ENCODE data around the gene FXR1. TPM values are rescaled to one million over a fixed set of nuclear protein-coding genes. Genes with fewer than 3 reads are reported as not detected.

The FXR1 gene
- polyA plus RNA-seq, 3 donors from 2014 or later: 38.0 to 46.9 (median 42.0) TPM

DNA sequence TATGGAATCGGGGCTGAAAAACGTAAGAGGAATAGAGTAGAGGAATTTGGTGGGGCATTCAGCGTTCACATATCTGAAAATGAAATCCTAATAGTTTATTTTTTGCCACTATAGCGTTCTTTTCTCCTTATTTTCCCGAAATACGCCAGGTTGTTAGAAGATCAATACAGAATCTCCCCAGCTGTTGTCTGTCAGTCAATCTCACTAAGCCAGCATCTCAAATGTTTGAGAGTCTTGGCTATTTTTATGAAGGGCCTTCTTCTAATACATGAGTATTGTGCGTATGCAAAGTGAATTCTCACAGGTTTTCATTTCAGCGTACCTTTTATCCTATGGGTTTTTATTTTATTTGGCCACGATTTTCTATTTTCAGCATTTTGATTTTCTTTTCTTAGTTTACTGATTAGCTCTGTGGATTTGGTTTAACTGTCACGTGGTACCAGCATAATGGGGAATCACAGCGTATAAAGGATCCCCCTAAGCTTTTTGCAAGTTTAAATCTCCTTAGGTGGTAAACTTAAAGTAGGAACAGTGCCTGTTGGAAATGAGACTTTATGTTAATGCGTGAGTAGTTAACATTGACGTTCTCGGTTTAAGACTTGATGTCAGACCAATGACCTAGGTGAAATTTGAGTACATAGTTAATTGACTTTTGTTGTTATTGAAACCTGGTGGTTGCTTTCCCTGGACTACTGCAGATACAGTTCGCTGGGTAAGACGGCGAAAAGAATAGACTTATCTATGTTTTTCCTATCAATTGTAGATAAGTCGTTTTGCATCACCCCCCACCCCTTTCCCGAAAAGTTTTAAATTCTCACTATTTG, 1.3 kb downstream of the FXR1 start:
- Mint-ChIP-seq H3K4me3 (peak overlapping the region; percentile 94 to 97 (median 97)), H3K9me3 (no peaks in the 10 kb centered on the region), H3K27ac (peak overlapping the region; percentile 88 to 99 (median 96)), H3K36me3 (no peaks in the 10 kb centered on the region), H3K27me3 (ENCODE audit: low read depth in 3 of 3) (peaks cover 10 to 12% (median 10%) of the 10 kb centered on the region in 3 donors), H3K4me1 (peaks cover 58 to 66% of the 10 kb centered on the region in 2 donors)
- no peak for DNase-seq

DNA sequence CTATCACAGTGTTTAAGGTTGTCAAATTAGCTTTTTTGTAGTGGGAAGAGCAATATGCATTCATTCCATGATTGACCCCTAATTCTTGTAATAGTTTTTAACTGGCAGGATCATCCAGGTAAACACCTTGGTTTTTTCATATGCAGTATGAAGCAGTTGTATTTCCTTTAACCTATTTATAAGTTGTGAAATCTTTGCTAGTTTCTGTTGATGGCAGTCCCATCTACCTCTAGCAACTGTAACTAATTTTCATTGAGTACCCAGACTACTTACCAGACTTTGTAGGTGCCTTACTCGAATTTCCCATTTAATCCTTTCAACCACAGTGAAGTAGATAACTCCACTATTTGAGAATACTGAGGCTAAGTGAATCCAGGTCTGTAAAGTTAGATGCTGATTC, 6.1 kb downstream of the FXR1 start:
- H3K4me1 Mint-ChIP-seq: peaks cover 77 to 92% of the 10 kb centered on the region in 2 donors
- peak overlapping the region in 4 of 6 donors; percentile 19 to 58 (median 32) for H3K27ac Mint-ChIP-seq
- peak overlapping the region in 1 of 5 donors; percentile 18 for H3K4me3 Mint-ChIP-seq

DNA sequence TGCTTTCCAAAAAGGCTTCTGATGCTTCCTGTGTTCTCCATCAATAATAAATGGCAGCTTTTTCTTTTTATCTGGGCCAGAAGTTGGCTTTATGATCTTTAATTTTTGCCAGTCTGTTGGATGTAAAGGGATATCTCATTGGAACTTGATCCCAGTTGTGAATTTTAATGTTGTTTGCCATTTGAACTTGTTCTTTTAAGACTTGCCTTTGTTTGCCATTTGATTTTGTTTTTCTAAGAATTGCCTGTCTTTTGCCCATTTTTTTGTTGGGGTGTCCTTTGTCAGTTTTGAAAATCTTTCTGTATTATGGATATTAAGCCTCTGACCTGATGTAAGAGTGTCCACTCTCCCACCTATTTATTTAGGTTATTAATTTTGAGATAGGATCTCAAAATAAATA, 9.8 kb downstream of the FXR1 start:
- no peaks in the 10 kb centered on the region for H3K27me3 Mint-ChIP-seq (ENCODE audit: low read depth in 3 of 3)
- H3K4me1 Mint-ChIP-seq: peaks cover 67 to 88% of the 10 kb centered on the region in 2 donors
- H3K4me3 Mint-ChIP-seq: no peak overlapping the region
- no peak for DNase-seq
- H3K27ac Mint-ChIP-seq: peak overlapping the region in 1 of 6 donors; percentile 13
- no peaks in the 10 kb centered on the region for H3K36me3 Mint-ChIP-seq
- H3K9me3 Mint-ChIP-seq: no peaks in the 10 kb centered on the region

More for the DNA sequence above, 6.1 kb downstream of the FXR1 start:
- DNase-seq: no peak
- Mint-ChIP-seq H3K9me3 (no peaks in the 10 kb centered on the region), H3K36me3 (no peaks in the 10 kb centered on the region), H3K27me3 (ENCODE audit: low read depth in 3 of 3) (no peaks in the 10 kb centered on the region)

DNA sequence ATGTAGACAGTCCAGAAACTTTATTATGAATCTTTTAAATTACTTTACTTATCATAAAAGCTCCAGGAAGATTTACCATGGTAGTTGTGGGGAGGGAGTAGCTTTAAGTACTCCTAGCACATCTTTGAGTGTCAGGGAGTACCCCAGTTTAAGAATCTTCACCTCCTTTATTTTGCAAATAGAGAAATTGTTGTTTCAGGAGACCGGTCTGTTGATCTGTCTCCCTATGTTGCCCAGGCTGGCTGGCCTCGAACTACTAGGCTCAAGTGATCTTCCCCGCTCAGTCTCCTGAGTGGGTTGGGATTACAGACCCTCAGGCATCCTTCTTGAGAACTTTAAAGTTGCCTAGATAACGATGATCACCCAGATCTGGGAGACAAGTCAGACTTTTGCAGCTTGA, 11.1 kb downstream of the FXR1 start:
- Mint-ChIP-seq H3K9me3 (no peaks in the 10 kb centered on the region), H3K4me3 (no peak overlapping the region), H3K4me1 (peaks cover 65 to 89% of the 10 kb centered on the region in 2 donors), H3K27me3 (ENCODE audit: low read depth in 3 of 3) (no peaks in the 10 kb centered on the region), H3K27ac (no peak overlapping the region), H3K36me3 (no peaks in the 10 kb centered on the region)
- DNase-seq: no peak

DNA sequence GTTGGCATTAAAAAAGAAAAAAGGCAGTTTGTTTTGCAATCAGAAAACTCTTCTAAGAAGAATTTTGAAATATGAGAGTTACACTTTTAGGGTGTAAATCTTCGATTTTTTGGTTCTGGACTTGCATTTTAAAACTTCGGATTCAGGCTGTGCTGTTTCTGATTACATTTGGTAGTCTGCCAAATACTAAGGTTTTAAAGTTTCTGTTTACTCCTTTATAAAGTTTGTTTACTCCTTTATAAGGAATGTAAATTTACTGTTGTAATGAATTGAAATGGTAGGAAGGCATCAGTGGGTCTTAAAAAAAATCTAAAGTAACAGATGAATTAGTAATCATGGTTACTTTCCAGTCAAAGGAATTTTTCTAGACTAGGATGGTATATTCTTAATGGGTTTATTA, 14.1 kb downstream of the FXR1 start:
- H3K27ac Mint-ChIP-seq: no peak overlapping the region
- no peak overlapping the region for H3K4me3 Mint-ChIP-seq
- no peaks in the 10 kb centered on the region for H3K36me3 Mint-ChIP-seq

DNA sequence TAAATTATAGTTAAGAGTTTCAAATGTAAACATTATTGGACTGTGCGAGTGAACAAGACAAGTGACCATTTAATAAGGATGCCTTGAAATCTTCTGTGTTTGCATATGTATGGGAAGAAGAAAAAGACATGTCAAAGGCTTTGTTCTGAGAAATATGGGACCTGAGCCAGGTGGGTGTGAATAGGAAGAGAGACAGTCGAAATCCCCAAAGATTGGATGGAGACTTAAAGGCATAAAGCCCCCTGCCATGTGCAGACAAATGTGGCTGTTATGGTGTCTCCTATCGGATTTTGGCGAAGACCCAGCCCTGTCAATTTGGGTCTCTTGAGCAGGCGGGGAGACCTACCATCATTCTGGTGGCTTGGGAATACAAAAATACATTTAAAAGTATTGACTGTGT, 16.9 kb downstream of the FXR1 start:
- no peak overlapping the region for H3K4me3 Mint-ChIP-seq
- H3K27me3 Mint-ChIP-seq (ENCODE audit: low read depth in 3 of 3): no peaks in the 10 kb centered on the region
- H3K4me1 Mint-ChIP-seq: peaks cover 61 to 90% of the 10 kb centered on the region in 2 donors
- H3K9me3 Mint-ChIP-seq: no peaks in the 10 kb centered on the region
- no peak for DNase-seq
- H3K27ac Mint-ChIP-seq: no peak overlapping the region
- H3K36me3 Mint-ChIP-seq: no peaks in the 10 kb centered on the region

More for the DNA sequence above, 14.1 kb downstream of the FXR1 start:
- no peaks in the 10 kb centered on the region for H3K27me3 Mint-ChIP-seq (ENCODE audit: low read depth in 3 of 3)
- H3K9me3 Mint-ChIP-seq: no peaks in the 10 kb centered on the region
- H3K4me1 Mint-ChIP-seq: peaks cover 69 to 92% of the 10 kb centered on the region in 2 donors
- DNase-seq: no peak

DNA sequence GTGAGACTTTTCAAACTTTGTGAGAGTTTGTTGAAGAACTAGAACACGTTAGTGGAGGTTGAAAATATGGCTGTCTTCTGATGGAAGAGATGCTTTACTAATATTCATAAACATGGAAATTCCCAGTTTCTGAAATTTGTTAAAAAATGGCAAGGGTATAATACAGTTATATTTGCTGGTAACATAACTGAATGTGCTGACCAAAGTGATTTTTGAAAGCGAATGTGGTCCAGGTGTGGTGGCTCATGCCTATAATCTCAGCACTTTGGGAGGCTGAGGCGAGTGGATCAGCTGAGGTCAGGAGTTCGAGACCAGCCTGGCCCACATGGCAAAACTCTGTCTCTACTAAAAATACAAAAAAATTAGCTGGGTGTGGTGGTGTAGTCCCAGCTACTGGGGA, 18.1 kb downstream of the FXR1 start:
- no peaks in the 10 kb centered on the region for H3K36me3 Mint-ChIP-seq
- peak overlapping the region in 3 of 6 donors; percentile 1 to 72 (median 56) for H3K27ac Mint-ChIP-seq
- H3K9me3 Mint-ChIP-seq: no peaks in the 10 kb centered on the region
- H3K4me3 Mint-ChIP-seq: no peak overlapping the region
- DNase-seq: no peak
- no peaks in the 10 kb centered on the region for H3K27me3 Mint-ChIP-seq (ENCODE audit: low read depth in 3 of 3)
- H3K4me1 Mint-ChIP-seq: peaks cover 57 to 86% of the 10 kb centered on the region in 2 donors

DNA sequence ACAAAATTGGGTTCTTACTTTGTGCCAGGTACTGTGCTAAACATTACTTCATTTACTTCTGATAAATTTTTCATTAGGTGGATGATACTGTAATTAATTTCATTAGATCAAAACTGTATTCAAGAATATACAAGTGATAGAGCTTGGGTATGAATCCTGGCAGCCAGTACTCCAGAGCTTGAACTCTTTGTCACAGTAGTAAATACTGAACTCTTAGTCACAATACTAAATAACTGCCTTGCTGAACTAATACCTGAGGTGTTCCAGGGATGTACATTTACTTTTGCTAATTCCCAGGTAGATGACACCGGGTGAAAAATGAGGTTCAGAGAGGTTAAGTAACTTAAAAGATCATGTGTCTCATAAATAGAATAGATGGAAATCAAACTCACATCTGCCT, 20.3 kb downstream of the FXR1 start:
- no peaks in the 10 kb centered on the region for H3K27me3 Mint-ChIP-seq (ENCODE audit: low read depth in 3 of 3)
- DNase-seq: no peak
- H3K27ac Mint-ChIP-seq: no peak overlapping the region
- H3K4me3 Mint-ChIP-seq: no peak overlapping the region
- H3K36me3 Mint-ChIP-seq: peaks cover 0 to 6% (median 0%) of the 10 kb centered on the region in 3 donors
- H3K4me1 Mint-ChIP-seq: peaks cover 46 to 70% of the 10 kb centered on the region in 2 donors
- no peaks in the 10 kb centered on the region for H3K9me3 Mint-ChIP-seq

DNA sequence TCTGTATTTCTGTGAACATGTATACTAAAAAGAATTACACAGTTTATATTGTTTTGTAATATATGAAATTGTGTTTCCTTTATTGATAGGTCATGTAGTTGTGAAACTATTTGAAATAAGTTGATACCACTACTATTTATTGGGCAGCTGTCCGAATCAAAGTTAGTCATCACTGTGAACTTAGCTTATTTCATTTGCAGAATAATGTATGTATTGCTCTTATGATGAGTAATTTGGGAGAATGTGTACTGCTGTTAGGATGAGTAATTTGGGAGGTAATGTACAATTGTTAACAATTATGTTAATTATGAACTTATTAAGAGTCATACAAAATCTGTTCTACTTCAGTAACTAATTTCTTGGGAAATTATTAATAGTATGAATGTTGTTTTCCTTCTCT, 22.2 kb downstream of the FXR1 start:
- Mint-ChIP-seq H3K27ac (no peak overlapping the region), H3K27me3 (ENCODE audit: low read depth in 3 of 3) (no peaks in the 10 kb centered on the region), H3K36me3 (peaks cover 0 to 6% (median 4%) of the 10 kb centered on the region in 3 donors), H3K4me1 (peaks cover 36 to 54% of the 10 kb centered on the region in 2 donors), H3K9me3 (no peaks in the 10 kb centered on the region), H3K4me3 (no peak overlapping the region)
- DNase-seq: no peak

DNA sequence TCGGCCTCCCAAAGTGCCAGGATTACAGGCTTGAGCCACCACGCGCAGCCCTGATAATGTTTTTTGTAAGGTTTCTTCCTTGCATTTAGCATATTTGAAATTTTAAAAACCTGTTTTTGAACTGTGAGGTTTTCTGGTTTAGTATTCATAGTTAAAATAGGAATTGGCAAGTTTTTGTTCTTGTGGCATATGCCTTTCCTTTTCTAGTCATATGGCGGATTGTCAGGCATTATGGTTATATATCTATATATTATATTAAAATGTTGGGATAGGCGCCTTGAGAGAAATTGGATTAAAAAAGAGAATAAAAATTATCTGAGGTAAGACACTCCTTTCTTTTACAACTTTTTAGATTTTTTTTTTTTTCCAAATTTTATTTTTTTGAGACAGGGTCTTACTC, 28.4 kb downstream of the FXR1 start:
- Mint-ChIP-seq H3K4me3 (no peak overlapping the region), H3K27ac (no peak overlapping the region), H3K4me1 (peaks cover 8 to 27% of the 10 kb centered on the region in 2 donors), H3K9me3 (no peaks in the 10 kb centered on the region), H3K36me3 (peaks cover 6 to 13% (median 8%) of the 10 kb centered on the region in 3 donors), H3K27me3 (ENCODE audit: low read depth in 3 of 3) (no peaks in the 10 kb centered on the region)
- DNase-seq: no peak

DNA sequence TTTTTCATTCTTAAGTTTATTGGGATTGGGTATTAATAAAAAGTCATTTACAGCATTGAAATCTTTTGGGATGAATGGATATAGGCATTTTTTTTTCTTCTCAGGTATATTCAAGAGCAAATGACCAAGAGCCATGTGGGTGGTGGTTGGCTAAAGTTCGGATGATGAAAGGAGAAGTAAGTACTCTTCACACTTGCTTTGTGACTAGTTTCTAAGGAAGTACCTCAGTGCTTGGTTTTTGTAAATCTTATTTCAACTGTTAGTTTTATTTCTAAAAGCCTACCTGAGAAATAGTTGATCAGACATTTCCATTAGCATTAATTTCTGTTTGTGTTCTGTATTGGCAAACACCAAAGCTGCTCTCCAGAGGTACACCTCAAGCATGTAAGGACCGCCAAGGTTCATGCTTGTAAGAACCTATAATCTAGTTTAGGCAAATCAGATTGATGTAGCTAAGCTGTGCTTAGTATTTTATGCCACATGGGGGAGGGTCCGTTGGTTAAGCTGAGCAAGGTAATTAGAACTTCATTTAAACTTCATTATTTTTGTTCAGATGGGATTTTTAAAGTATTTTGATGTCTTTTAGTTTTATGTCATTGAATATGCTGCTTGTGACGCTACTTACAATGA, 35.4 kb downstream of the FXR1 start:
- H3K9me3 Mint-ChIP-seq: no peaks in the 10 kb centered on the region
- H3K4me1 Mint-ChIP-seq: peaks cover 2 to 38% of the 10 kb centered on the region in 2 donors
- DNase-seq: no peak
- peaks cover 4 to 30% (median 24%) of the 10 kb centered on the region in 3 donors for H3K36me3 Mint-ChIP-seq
- H3K27me3 Mint-ChIP-seq (ENCODE audit: low read depth in 3 of 3): peaks cover 0 to 2% (median 0%) of the 10 kb centered on the region in 3 donors
- no peak overlapping the region for H3K4me3 Mint-ChIP-seq
- H3K27ac Mint-ChIP-seq: no peak overlapping the region

DNA sequence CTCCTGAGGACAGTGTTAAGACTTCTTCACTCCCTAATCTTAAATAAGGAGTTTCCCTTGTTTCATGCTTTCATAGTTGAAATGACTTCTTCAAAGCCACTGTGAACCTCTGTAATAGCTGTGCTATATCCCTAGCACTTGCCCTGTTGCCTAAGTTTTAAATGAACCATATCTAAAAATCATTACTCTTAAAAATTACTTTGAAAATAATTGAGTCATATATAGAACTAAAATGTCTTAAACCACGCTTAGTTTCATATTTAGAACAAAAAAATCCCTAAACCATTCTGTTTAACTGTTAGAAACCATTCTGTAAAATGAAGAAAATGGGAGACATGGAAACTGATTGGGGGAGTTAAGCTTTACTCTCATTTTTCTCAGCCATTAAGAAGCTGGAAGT, 47.2 kb downstream of the FXR1 start:
- Mint-ChIP-seq H3K4me3 (no peak overlapping the region), H3K27ac (peak overlapping the region in 2 of 6 donors; percentile 16 to 72), H3K4me1 (peaks cover 0 to 6% of the 10 kb centered on the region in 2 donors), H3K27me3 (ENCODE audit: low read depth in 3 of 3) (no peaks in the 10 kb centered on the region), H3K9me3 (no peaks in the 10 kb centered on the region), H3K36me3 (peaks cover 29 to 58% (median 38%) of the 10 kb centered on the region in 3 donors)
- no peak for DNase-seq

DNA sequence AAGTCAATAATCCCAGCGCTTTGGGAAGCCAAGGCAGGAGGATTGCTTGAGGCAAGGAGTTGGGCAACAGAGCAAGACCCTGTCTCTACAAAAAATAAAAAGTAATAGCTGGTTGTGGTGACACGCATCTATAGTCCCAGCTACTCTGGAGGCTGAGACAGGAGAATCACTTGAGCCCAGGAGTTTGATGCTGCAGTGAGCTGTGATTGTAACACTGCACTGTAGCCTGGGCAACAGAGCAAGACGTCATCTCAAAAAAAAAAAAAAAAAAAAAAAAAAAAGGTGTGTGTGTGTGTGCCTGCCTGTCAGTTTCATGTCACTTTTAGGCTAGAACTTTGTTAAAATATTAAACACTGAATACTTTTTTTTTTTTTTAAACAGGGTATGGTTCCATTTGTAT, 48.6 kb downstream of the FXR1 start:
- no peaks in the 10 kb centered on the region for H3K27me3 Mint-ChIP-seq (ENCODE audit: low read depth in 3 of 3)
- no peak overlapping the region for H3K4me3 Mint-ChIP-seq
- H3K9me3 Mint-ChIP-seq: no peaks in the 10 kb centered on the region
- peaks cover 29 to 53% (median 38%) of the 10 kb centered on the region in 3 donors for H3K36me3 Mint-ChIP-seq
- no peak overlapping the region for H3K27ac Mint-ChIP-seq
- peaks cover 0 to 6% of the 10 kb centered on the region in 2 donors for H3K4me1 Mint-ChIP-seq
- no peak for DNase-seq

DNA sequence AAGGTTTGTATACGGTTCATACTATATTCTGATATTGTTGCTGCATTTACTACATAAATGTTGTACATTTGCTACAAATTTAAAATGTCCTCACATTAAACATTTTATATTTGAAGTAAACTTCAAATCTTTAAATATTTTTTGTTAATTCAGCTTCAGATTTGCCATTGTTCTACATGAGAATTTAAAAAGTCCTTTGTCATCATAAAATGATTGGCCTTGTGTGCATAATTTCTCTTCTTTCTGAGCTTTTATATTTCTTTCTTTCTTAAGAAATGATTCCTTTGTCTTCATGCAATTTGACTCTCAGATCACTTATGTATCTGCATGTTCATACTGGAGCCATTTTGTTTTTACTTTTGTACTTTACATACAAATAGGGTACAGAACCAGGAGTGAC, 49.1 kb downstream of the FXR1 start:
- no peak for DNase-seq
- Mint-ChIP-seq H3K4me3 (no peak overlapping the region), H3K4me1 (peaks cover 0 to 6% of the 10 kb centered on the region in 2 donors), H3K27ac (no peak overlapping the region), H3K27me3 (ENCODE audit: low read depth in 3 of 3) (no peaks in the 10 kb centered on the region), H3K36me3 (peaks cover 29 to 52% (median 33%) of the 10 kb centered on the region in 3 donors), H3K9me3 (no peaks in the 10 kb centered on the region)
